ENCODE data around the gene CLCNKB. TPM values are rescaled to one million over a fixed set of nuclear protein-coding genes. Genes with fewer than 3 reads are reported as not detected.
"Not testable (repeated sequence)": the region's sequence is repeated elsewhere in the genome, so short reads cannot be mapped to it uniquely, and the experiment has no call there.

Gene CLCNKB
- total RNA-seq, 1 donor from 2014 or later = not detected

GRCh38 chr1:16018749-16019643 is 24.6 kb upstream of the CLCNKB start:
- Histone ChIP-seq H3K36me3 (peaks cover 0 to 4% of the 10 kb centered on the region in 2 donors), H3K4me3 (peak overlapping the region; percentile 51 to 74), H3K27me3 (no peaks in the 10 kb centered on the region), H3K4me1 (peaks cover 15 to 46% of the 10 kb centered on the region in 2 donors), H3K9me3 (no peaks in the 10 kb centered on the region), H3K27ac (peak overlapping the region; percentile 95 to 98)
- intact Hi-C loops (cut with DNase I) = loop anchor here (5.0 kb wide), 2 partner anchors 128 to 222 kb away; no protein-coding TSS in a partner anchor
- TF ChIP-seq CTCF (IDR thresholded peaks at IDR 0.05) = no peak
- no peak for DNase-seq (ENCODE audit: low spot score in 2 of 2)

GRCh38 chr1:16019644-16020277 is 23.8 kb upstream of the CLCNKB start:
- TF ChIP-seq CTCF (IDR thresholded peaks at IDR 0.05) = no peak
- H3K9me3 ChIP-seq = no peaks in the 10 kb centered on the region
- H3K27me3 ChIP-seq = no peaks in the 10 kb centered on the region
- H3K27ac ChIP-seq = peak overlapping the region; percentile 95 to 98
- intact Hi-C loops (cut with DNase I) = loop anchor here (5.0 kb wide), 2 partner anchors 128 to 222 kb away; no protein-coding TSS in a partner anchor
- peaks cover 9 to 39% of the 10 kb centered on the region in 2 donors for H3K4me1 ChIP-seq
- peak; percentile 60 to 87 for DNase-seq (ENCODE audit: low spot score in 2 of 2)
- H3K4me3 ChIP-seq = peak overlapping the region in 1 of 2 donors; percentile 74
- peaks cover 0 to 4% of the 10 kb centered on the region in 2 donors for H3K36me3 ChIP-seq

GRCh38 chr1:16020325-16020724 is 23.3 kb upstream of the CLCNKB start:
- Histone ChIP-seq H3K27me3 (no peaks in the 10 kb centered on the region), H3K4me3 (no peak overlapping the region), H3K27ac (peak overlapping the region; percentile 95 to 98), H3K9me3 (no peaks in the 10 kb centered on the region), H3K4me1 (peaks cover 8 to 33% of the 10 kb centered on the region in 2 donors), H3K36me3 (peaks cover 0 to 4% of the 10 kb centered on the region in 2 donors)
- TF ChIP-seq CTCF (IDR thresholded peaks at IDR 0.05) = no peak
- DNase-seq (ENCODE audit: low spot score in 2 of 2) = no peak
- intact Hi-C loops (cut with DNase I) = no loop called here

GRCh38 chr1:16020878-16021277 is 22.7 kb upstream of the CLCNKB start:
- H3K27ac ChIP-seq = peak overlapping the region; percentile 95 to 98
- H3K4me1 ChIP-seq = peaks cover 8 to 28% of the 10 kb centered on the region in 2 donors
- DNase-seq (ENCODE audit: low spot score in 2 of 2); H3K9me3 ChIP-seq; H3K36me3 ChIP-seq; H3K27me3 ChIP-seq; H3K4me3 ChIP-seq; intact Hi-C loops (cut with DNase I): not testable (repeated sequence)

GRCh38 chr1:16021681-16022080 is 21.9 kb upstream of the CLCNKB start, which contains the start of gene CLCNKA:
CLCNKA (plus strand) TSS chr1:16022036; CDS start chr1:16022620, 584 bp downstream.
- TF ChIP-seq CTCF (IDR thresholded peaks at IDR 0.05) = no peak
- Histone ChIP-seq H3K27ac (peak within 1 kb of the TSS; percentile 34 to 98), H3K4me3 (no peak within 1 kb of the TSS), H3K9me3 (no peaks in the 10 kb centered on the region), H3K36me3 (peaks cover 0 to 2% of the 10 kb centered on the region in 2 donors), H3K4me1 (peaks cover 10 to 26% of the 10 kb centered on the region in 2 donors), H3K27me3 (no peaks in the 10 kb centered on the region)
- no peak for DNase-seq (ENCODE audit: low spot score in 2 of 2)
- intact Hi-C loops (cut with DNase I) = no loop called here

- no peak for TF ChIP-seq CTCF (IDR thresholded peaks at IDR 0.05)
- intact Hi-C loops (cut with DNase I) = no loop called here
Measured at GRCh38 chr1:16022393-16022792, 21.2 kb upstream of the CLCNKB start.

More at GRCh38 chr1:16022393-16022792, 21.2 kb upstream of the CLCNKB start:
- Histone ChIP-seq H3K9me3 (no peaks in the 10 kb centered on the region), H3K36me3 (no peaks in the 10 kb centered on the region), H3K27ac (peak overlapping the region in 1 of 2 donors; percentile 23), H3K27me3 (no peaks in the 10 kb centered on the region), H3K4me1 (peaks cover 17 to 33% of the 10 kb centered on the region in 2 donors), H3K4me3 (no peak overlapping the region)
- no peak for DNase-seq (ENCODE audit: low spot score in 2 of 2)
